HG03457 (cell line): ENCODE results near the gene USPL1.
"Not testable (repeated sequence)": the region's sequence is repeated elsewhere in the genome, so short reads cannot be mapped to it uniquely, and the experiment has no call there.

Source experiments
- ATAC-seq: cut with Tn5 transposase; IDR thresholded peaks from one replicate; pipeline ENCODE4 v1.9.1; 2021; ENCODE audit warnings: moderate number of reproducible peaks; ENCODE audit not compliant: unreplicated experiment

Gene USPL1

GRCh38 chr13:30615866-30616541 lies 1.7 kb upstream of the USPL1 start:
- no peak for ATAC-seq

GRCh38 chr13:30616927-30617314 lies 799 bp upstream of the USPL1 start:
- ATAC-seq: peak; percentile 8

GRCh38 chr13:30618186-30618929 lies 638 bp downstream of the USPL1 start:
- ATAC-seq: no peak

- no peak for ATAC-seq
Observed at GRCh38 chr13:30618930-30619279, 1.2 kb downstream of the USPL1 start.

GRCh38 chr13:30619731-30620130 lies 2.0 kb downstream of the USPL1 start:
- ATAC-seq: no peak

GRCh38 chr13:30620941-30621340 lies 3.2 kb downstream of the USPL1 start:
- no peak for ATAC-seq

- no peak for ATAC-seq
Observed at GRCh38 chr13:30622551-30622950, 4.8 kb downstream of the USPL1 start.

- ATAC-seq: no peak
Observed at GRCh38 chr13:30623392-30623791, 5.7 kb downstream of the USPL1 start.

- no peak for ATAC-seq
Observed at GRCh38 chr13:30624630-30625029, 6.9 kb downstream of the USPL1 start.

- no peak for ATAC-seq
Observed at GRCh38 chr13:30629527-30629926, 11.8 kb downstream of the USPL1 start.

GRCh38 chr13:30633861-30634260 lies 16.1 kb downstream of the USPL1 start:
- ATAC-seq: no peak

GRCh38 chr13:30634838-30635237 lies 17.1 kb downstream of the USPL1 start:
- no peak for ATAC-seq

- ATAC-seq: no peak
Observed at GRCh38 chr13:30638301-30638700, 20.6 kb downstream of the USPL1 start.

GRCh38 chr13:30639671-30640070 lies 22.0 kb downstream of the USPL1 start:
- no peak for ATAC-seq

- ATAC-seq: not testable (repeated sequence)
Observed at GRCh38 chr13:30641173-30641572, 23.5 kb downstream of the USPL1 start.

- no peak for ATAC-seq
Observed at GRCh38 chr13:30645629-30646028, 27.9 kb downstream of the USPL1 start.

GRCh38 chr13:30647420-30647819 lies 29.7 kb downstream of the USPL1 start:
- no peak for ATAC-seq

- ATAC-seq: no peak
Observed at GRCh38 chr13:30647824-30648521, 30.3 kb downstream of the USPL1 start.

GRCh38 chr13:30648522-30649012 lies 30.8 kb downstream of the USPL1 start:
- no peak for ATAC-seq

GRCh38 chr13:30651648-30652047 lies 33.9 kb downstream of the USPL1 start:
- not testable (repeated sequence) for ATAC-seq

GRCh38 chr13:30652746-30653386 lies 35.1 kb downstream of the USPL1 start:
- ATAC-seq: no peak
